ENCODE results near the gene RBP3. TPM values are rescaled to one million over a fixed set of nuclear protein-coding genes. Genes with fewer than 3 reads are reported as not detected.

The RBP3 gene
- total and polyA plus RNA-seq, 3 donors from 2014 or later, result 0.09 to 0.25 TPM; not detected in 1

DNA sequence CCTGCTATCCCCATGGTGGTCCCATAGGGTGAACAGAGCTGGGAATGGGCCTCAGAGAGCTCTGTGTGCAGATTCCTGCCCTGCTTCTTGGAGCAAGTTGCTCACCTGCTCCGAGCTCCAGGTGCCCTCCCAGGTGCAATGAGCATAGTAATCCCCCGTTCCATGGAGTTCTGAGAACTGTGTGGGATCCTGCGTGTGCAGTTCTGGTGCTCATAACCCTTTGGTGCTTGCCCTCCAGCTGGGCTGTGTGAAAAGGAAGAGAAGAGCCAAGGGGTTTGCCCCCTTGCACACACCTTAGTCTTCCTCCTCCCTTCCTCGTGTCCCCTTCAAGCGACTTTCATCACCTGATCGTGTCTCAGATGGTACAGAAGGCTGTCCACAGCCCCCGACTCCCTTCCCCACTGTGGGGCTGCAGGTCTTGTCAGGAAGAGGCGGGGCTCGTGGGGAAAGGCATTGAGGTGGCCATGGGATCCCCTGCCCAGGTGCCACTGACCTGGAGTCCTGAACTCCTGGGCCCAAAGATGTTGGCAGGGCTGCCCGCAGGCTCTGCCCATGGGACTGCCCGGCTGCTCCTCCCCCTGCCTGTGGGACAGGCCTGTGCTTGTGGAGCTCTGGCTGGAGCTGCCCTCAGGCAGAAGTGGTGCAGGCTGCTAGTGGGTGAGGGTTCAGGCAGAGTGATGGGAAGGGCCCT is 57.8 kb downstream of the RBP3 start:
- TF ChIP-seq, protein P1, sequence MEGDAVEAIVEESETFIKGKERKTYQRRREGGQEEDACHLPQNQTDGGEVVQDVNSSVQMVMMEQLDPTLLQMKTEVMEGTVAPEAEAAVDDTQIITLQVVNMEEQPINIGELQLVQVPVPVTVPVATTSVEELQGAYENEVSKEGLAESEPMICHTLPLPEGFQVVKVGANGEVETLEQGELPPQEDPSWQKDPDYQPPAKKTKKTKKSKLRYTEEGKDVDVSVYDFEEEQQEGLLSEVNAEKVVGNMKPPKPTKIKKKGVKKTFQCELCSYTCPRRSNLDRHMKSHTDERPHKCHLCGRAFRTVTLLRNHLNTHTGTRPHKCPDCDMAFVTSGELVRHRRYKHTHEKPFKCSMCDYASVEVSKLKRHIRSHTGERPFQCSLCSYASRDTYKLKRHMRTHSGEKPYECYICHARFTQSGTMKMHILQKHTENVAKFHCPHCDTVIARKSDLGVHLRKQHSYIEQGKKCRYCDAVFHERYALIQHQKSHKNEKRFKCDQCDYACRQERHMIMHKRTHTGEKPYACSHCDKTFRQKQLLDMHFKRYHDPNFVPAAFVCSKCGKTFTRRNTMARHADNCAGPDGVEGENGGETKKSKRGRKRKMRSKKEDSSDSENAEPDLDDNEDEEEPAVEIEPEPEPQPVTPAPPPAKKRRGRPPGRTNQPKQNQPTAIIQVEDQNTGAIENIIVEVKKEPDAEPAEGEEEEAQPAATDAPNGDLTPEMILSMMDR (IDR thresholded peaks at IDR 0.05), result no peak
- no peak for TF ChIP-seq POLR2A (IDR thresholded peaks at IDR 0.05)
- DNase-seq, result no peak
- Histone ChIP-seq H3K9me3 (no peaks in the 10 kb centered on the region), H3K27ac (no peak overlapping the region), H3K4me1 (peaks cover 9% of the 10 kb centered on the region), H3K36me3 (ENCODE audit: low read depth, missing control alignments) (no peaks in the 10 kb centered on the region), H3K27me3 (no peaks in the 10 kb centered on the region), H3K4me3 (no peak overlapping the region)
- WGBS, 2 donors, result 87 to 96% methylated on average over 5 to 11 of the region's 11 CpGs
- intact Hi-C loops (cut with DNase I; ENCODE audit: low total_unique reads), result no loop called here

DNA sequence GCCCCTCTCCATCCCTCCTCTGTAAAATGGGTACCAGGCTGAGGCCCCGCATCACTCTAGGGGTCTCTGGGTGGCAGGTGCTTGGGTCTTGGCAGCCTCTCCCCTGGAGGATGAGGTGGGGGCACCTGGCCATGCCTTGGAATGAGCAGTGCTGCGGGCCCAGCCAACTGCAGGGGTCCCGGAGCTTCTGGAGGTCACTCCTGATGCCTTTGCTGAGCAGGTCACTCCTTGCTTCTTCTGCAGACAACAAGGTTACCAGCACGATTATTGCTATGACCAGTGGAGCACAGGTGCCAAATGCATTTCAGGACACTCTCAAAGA is 58.3 kb downstream of the RBP3 start:
- intact Hi-C loops (cut with DNase I; ENCODE audit: low total_unique reads), result no loop called here
- no peak overlapping the region for H3K4me3 ChIP-seq
- H3K4me1 ChIP-seq, result peaks cover 9% of the 10 kb centered on the region
- H3K27me3 ChIP-seq, result no peaks in the 10 kb centered on the region
- WGBS, 2 donors, result 67 to 86% methylated on average over 1 to 4 of the region's 4 CpGs
- TF ChIP-seq POLR2A (IDR thresholded peaks at IDR 0.05), result no peak
- TF ChIP-seq, protein P1 (IDR thresholded peaks at IDR 0.05), result no peak
- no peak for DNase-seq
- no peaks in the 10 kb centered on the region for H3K36me3 ChIP-seq (ENCODE audit: low read depth, missing control alignments)
- H3K27ac ChIP-seq, result no peak overlapping the region
- no peaks in the 10 kb centered on the region for H3K9me3 ChIP-seq

DNA sequence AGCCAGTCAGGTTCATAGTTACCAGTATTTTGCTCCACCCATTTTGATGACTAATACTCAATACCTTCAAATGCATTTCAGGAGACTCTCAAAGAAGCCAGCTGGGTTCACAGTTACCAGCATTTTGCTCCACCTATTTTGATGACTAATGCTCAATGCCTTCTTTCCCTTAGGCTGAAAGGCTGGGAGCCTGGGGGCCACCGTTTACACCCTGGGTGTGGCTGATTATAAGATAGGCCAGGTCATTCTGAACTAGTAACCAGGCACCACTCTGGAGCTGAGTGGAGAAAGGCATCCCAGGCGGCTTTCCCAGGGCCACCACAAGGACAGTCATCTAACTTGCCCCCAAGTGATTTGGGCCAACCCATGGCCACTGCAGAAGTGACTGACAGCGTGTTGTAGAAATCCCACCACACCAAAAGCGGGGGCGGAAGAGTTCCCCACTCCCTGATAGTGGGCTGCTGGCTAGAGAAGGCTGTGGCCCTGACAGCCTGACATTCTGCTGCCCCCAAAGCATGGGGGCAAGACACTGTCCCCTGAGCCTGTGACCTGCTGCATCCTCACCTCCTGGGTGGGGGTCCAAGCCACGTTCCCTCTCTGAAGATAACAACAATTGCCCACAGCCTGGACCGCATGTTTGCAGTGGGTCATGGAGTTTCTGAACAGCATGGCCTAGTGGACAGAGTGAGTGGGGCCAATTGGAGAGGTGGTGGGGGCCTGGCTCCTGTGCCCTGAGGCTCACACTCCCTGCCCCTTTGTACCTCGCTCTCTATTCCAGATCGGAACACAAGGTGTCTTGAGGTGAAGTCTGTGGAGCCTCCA is 58.9 kb downstream of the RBP3 start:
- intact Hi-C loops (cut with DNase I; ENCODE audit: low total_unique reads), result no loop called here
- DNase-seq, result no peak
- WGBS, 2 donors, result 87 to 89% methylated on average over 4 to 9 of the region's 9 CpGs
- no peak for TF ChIP-seq POLR2A (IDR thresholded peaks at IDR 0.05)
- TF ChIP-seq, protein P1 (IDR thresholded peaks at IDR 0.05), result no peak
- peaks cover 9% of the 10 kb centered on the region for H3K4me1 ChIP-seq
- no peaks in the 10 kb centered on the region for H3K9me3 ChIP-seq
- H3K27me3 ChIP-seq, result no peaks in the 10 kb centered on the region
- no peak overlapping the region for H3K27ac ChIP-seq
- no peaks in the 10 kb centered on the region for H3K36me3 ChIP-seq (ENCODE audit: low read depth, missing control alignments)
- H3K4me3 ChIP-seq, result no peak overlapping the region

Other genes with a start within 250 kb of the RBP3 start
- gene GDF10, start 48.2 kb upstream of the RBP3 start, total RNA-seq, result 10 to 100 TPM; 34.4 to 47.3 TPM
- gene GDF10, start 48.2 kb upstream of the RBP3 start, polyA plus RNA-seq (ENCODE audit: insufficient read depth, low read depth, low replicate concordance), result 17.7 TPM
- gene GDF2, start 25.9 kb upstream of the RBP3 start, total RNA-seq, result under 1 TPM; 0.19 to 0.39 TPM
- gene GDF2, start 25.9 kb upstream of the RBP3 start, polyA plus RNA-seq (ENCODE audit: insufficient read depth, low read depth, low replicate concordance), result not detected
- gene ZNF488, start 35.9 kb downstream of the RBP3 start, total RNA-seq, result 1 to 10 TPM; 2.7 to 3.2 TPM
- gene ZNF488, start 35.9 kb downstream of the RBP3 start, polyA plus RNA-seq (ENCODE audit: insufficient read depth, low read depth, low replicate concordance), result 2.0 TPM
- 1 to 10 TPM; 1.8 to 2.5 TPM for gene ANXA8, start 135.8 kb downstream of the RBP3 start, total RNA-seq
- 6.7 TPM for gene ANXA8, start 135.8 kb downstream of the RBP3 start, polyA plus RNA-seq (ENCODE audit: insufficient read depth, low read depth, low replicate concordance)
- 1 to 10 TPM; 3.9 to 8.3 TPM for gene FAM25G, start 143.3 kb downstream of the RBP3 start, total RNA-seq
- 8.6 TPM for gene FAM25G, start 143.3 kb downstream of the RBP3 start, polyA plus RNA-seq (ENCODE audit: insufficient read depth, low read depth, low replicate concordance)
- gene AGAP9, start 175.3 kb downstream of the RBP3 start, total RNA-seq, result 10 to 100 TPM; 17.5 to 29.8 TPM
- gene AGAP9, start 175.3 kb downstream of the RBP3 start, polyA plus RNA-seq (ENCODE audit: insufficient read depth, low read depth, low replicate concordance), result 26.0 TPM